NCI-H460 (cell line): ENCODE measurements around the gene KMT2D. TPM values are rescaled to one million over a fixed set of nuclear protein-coding genes. Genes with fewer than 3 reads are reported as not detected.
"Not testable (repeated sequence)": the region's sequence is repeated elsewhere in the genome, so short reads cannot be mapped to it uniquely, and the experiment has no call there.

Source experiments
- DNase-seq: peaks from one replicate; pipeline ENCODE4 v3.0.0-alpha.2; 2016; ENCODE audit warnings: low read depth; ENCODE audit errors: extremely low read depth
- total RNA-seq: library from RNA; depleted of rRNA; stranded (reverse); fragments of >200 nt; shearing (Covaris generic); gene quantifications from 2 replicates; pipeline ENCODE4 v1.2.3, GENCODE V29; 2014

The KMT2D gene
- total RNA-seq, 1 experiment from 2014 or later: 19.1 TPM

GRCh38 chr12:49089821-49090773, 29.5 kb upstream of the KMT2D start:
- DNase-seq: no peak

- DNase-seq: no peak
Measured at GRCh38 chr12:49088932-49089330, 28.3 kb upstream of the KMT2D start.

- DNase-seq: peak; percentile 85
Measured at GRCh38 chr12:49088150-49088931, 27.7 kb upstream of the KMT2D start.

- DNase-seq: no peak
Measured at GRCh38 chr12:49086116-49086515, 25.5 kb upstream of the KMT2D start.

- no peak for DNase-seq
Measured at GRCh38 chr12:49084438-49084837, 23.8 kb upstream of the KMT2D start.

GRCh38 chr12:49079793-49080192, 19.2 kb upstream of the KMT2D start:
- no peak for DNase-seq

- no peak for DNase-seq
Measured at GRCh38 chr12:49070971-49071370, 10.4 kb upstream of the KMT2D start.

- peak; percentile 96 for DNase-seq
Measured at GRCh38 chr12:49069507-49070346, 9.1 kb upstream of the KMT2D start, which contains the start of gene RHEBL1. RHEBL1 (minus strand) TSS chr12:49069979; CDS start chr12:49069785, 194 bp downstream.

- no peak for DNase-seq
Measured at GRCh38 chr12:49068879-49069506, 8.4 kb upstream of the KMT2D start.

GRCh38 chr12:49066120-49066519, 5.5 kb upstream of the KMT2D start:
- DNase-seq: no peak

GRCh38 chr12:49064767-49065152, 4.2 kb upstream of the KMT2D start:
- DNase-seq: no peak

- DNase-seq: not testable (repeated sequence)
Measured at GRCh38 chr12:49061916-49062315, 1.3 kb upstream of the KMT2D start.

GRCh38 chr12:49061157-49061650, 610 bp upstream of the KMT2D start:
- DNase-seq: no peak

- no peak for DNase-seq
Measured at GRCh38 chr12:49059299-49060171, 1.1 kb downstream of the KMT2D start.

GRCh38 chr12:49059045-49059298, 1.6 kb downstream of the KMT2D start:
- no peak for DNase-seq

- DNase-seq: no peak
Measured at GRCh38 chr12:49058366-49059044, 2.1 kb downstream of the KMT2D start.

GRCh38 chr12:49057888-49058287, 2.7 kb downstream of the KMT2D start:
- DNase-seq: no peak

GRCh38 chr12:49055978-49056754, 4.4 kb downstream of the KMT2D start:
- peak; percentile 42 for DNase-seq
